ENCODE measurements around the gene TBRG1.

- no peak for TF ChIP-seq CTCF (IDR thresholded peaks at IDR 0.05; ENCODE audit: low read depth, low read length)
- TF ChIP-seq POLR2A (IDR thresholded peaks at IDR 0.05; ENCODE audit: extremely low read depth, insufficient read length): no peak
- no peak for TF ChIP-seq MYC (IDR thresholded peaks at IDR 0.05; ENCODE audit: low read depth, low read length)
Measured at GRCh38 chr11:124584681-124585372, 37.8 kb upstream of the TBRG1 start.

Measured in NB4 (cell line).